Stimulated activated CD4-positive, alpha-beta T cell treated with anti-CD3 and anti-CD28 coated beads, TNF-alpha, amount 100 ng/mL, for 48 hours (primary cell): ENCODE data around the gene ERBB3.

Experiments used
- DNase-seq, 3 donors: peaks; one replicate each; pipeline ENCODE4 v3.0.0-alpha.2; 2020; ENCODE audit warnings: low read depth in 3 of 3

ERBB3 gene

GRCh38 chr12:56078931-56079722 lies 838 bp upstream of the ERBB3 start:
- DNase-seq, result peak; percentile 16 to 38 (median 16)

GRCh38 chr12:56080556-56081138 lies 682 bp downstream of the ERBB3 start:
- no peak for DNase-seq

GRCh38 chr12:56081393-56082347 lies 1.7 kb downstream of the ERBB3 start:
- no peak for DNase-seq

- no peak for DNase-seq
These were observed 2.4 kb downstream of the ERBB3 start for GRCh38 chr12:56082382-56082781.

GRCh38 chr12:56082967-56083366 lies 3.0 kb downstream of the ERBB3 start:
- DNase-seq, result no peak

GRCh38 chr12:56084958-56085543 lies 5.1 kb downstream of the ERBB3 start:
- DNase-seq, result no peak

- DNase-seq, result no peak
These were observed 6.1 kb downstream of the ERBB3 start for GRCh38 chr12:56086096-56086495.

- no peak for DNase-seq
These were observed 6.6 kb downstream of the ERBB3 start for GRCh38 chr12:56086608-56087007.

GRCh38 chr12:56087220-56087619 lies 7.3 kb downstream of the ERBB3 start:
- no peak for DNase-seq

GRCh38 chr12:56097738-56098137 lies 17.8 kb downstream of the ERBB3 start:
- DNase-seq, result no peak

GRCh38 chr12:56098592-56098991 lies 18.6 kb downstream of the ERBB3 start:
- DNase-seq, result no peak

- no peak for DNase-seq
These were observed 19.8 kb downstream of the ERBB3 start for GRCh38 chr12:56099787-56100186.

- no peak for DNase-seq
These were observed 21.1 kb downstream of the ERBB3 start for GRCh38 chr12:56101045-56101444.

- DNase-seq, result no peak
These were observed 22.7 kb downstream of the ERBB3 start for GRCh38 chr12:56102683-56103065.

- no peak for DNase-seq
These were observed 23.2 kb downstream of the ERBB3 start for GRCh38 chr12:56103066-56103711.

GRCh38 chr12:56103823-56104108 lies 23.8 kb downstream of the ERBB3 start:
- no peak for DNase-seq

- DNase-seq, result peak; percentile 95 to 99 (median 98)
These were observed 24.3 kb downstream of the ERBB3 start, which contains the start of gene PA2G4 for GRCh38 chr12:56104109-56104814. TSS of gene PA2G4 (plus strand) at chr12:56104559. CDS start at chr12:56104738, 179 bp downstream.

- DNase-seq, result no peak
These were observed 25.0 kb downstream of the ERBB3 start for GRCh38 chr12:56104815-56105608.

- no peak for DNase-seq
These were observed 25.6 kb downstream of the ERBB3 start for GRCh38 chr12:56105609-56105902.

GRCh38 chr12:56107242-56107641 lies 27.3 kb downstream of the ERBB3 start:
- DNase-seq, result no peak
